ENCODE measurements around the gene MS4A3.
"Not testable (repeated sequence)": the region's sequence is repeated elsewhere in the genome, so short reads cannot be mapped to it uniquely, and the experiment has no call there.

GRCh38 chr11:60104471-60105115 lies 48.1 kb downstream of the MS4A3 start:
- TF ChIP-seq CTCF, POLR2A (IDR thresholded peaks at IDR 0.05): not testable (repeated sequence)
